Endodermal cell (in vitro differentiated cells): Measurements from ENCODE around the gene MIEF1. TPM values are rescaled to one million over a fixed set of nuclear protein-coding genes. Genes with fewer than 3 reads are reported as not detected.

Experiments used
- DNase-seq: peaks from one replicate; pipeline ENCODE4 v3.0.0-alpha.2; 2017
- H3K27ac ChIP-seq: 2 replicates; pipeline ENCODE4 v1.5.1; 2013; ENCODE audit warnings: mild to moderate bottlenecking, low read depth, low read length, moderate library complexity
- H3K27me3 ChIP-seq: 2 replicates; pipeline ENCODE4 v1.6.1; 2013; ENCODE audit warnings: mild to moderate bottlenecking, low read length, moderate library complexity; ENCODE audit not compliant: insufficient read depth, control insufficient read depth, poor library complexity, severe bottlenecking
- H3K36me3 ChIP-seq: 2 replicates; pipeline ENCODE4 v1.7.0; 2013; ENCODE audit warnings: mild to moderate bottlenecking, low read length, moderate library complexity; ENCODE audit not compliant: control insufficient read depth, insufficient read depth
- H3K4me1 ChIP-seq: one replicate; pipeline ENCODE4 v1.7.0; 2013; ENCODE audit warnings: low read length; ENCODE audit not compliant: control insufficient read depth, insufficient read depth
- H3K4me3 ChIP-seq: 2 replicates; pipeline ENCODE4 v1.5.1; 2013; ENCODE audit warnings: mild to moderate bottlenecking, low read length, moderate library complexity
- H3K9ac ChIP-seq: 2 replicates; pipeline ENCODE4 v1.6.1; 2013; ENCODE audit warnings: mild to moderate bottlenecking, low read length, moderate library complexity; ENCODE audit not compliant: poor library complexity, severe bottlenecking; ENCODE audit errors: extremely low read depth
- H3K9me3 ChIP-seq: 2 replicates; pipeline ENCODE4 v1.6.1; 2013; ENCODE audit warnings: mild to moderate bottlenecking, low read length, moderate library complexity; ENCODE audit not compliant: control insufficient read depth
- H3K27ac Mint-ChIP-seq: 2 replicates; pipeline ENCODE4 v1.8.0; 2020; ENCODE audit warnings: mixed read lengths
- H3K27me3 Mint-ChIP-seq: 2 replicates; pipeline ENCODE4 v1.8.0; 2021; ENCODE audit warnings: mild to moderate bottlenecking, mixed read lengths; ENCODE audit not compliant: insufficient read depth
- H3K36me3 Mint-ChIP-seq: 2 replicates; pipeline ENCODE4 v1.8.0; 2020; ENCODE audit warnings: low read depth, mixed read lengths
- H3K4me1 Mint-ChIP-seq: 2 replicates; pipeline ENCODE4 v1.8.0; 2020; ENCODE audit warnings: mixed read lengths
- H3K4me3 Mint-ChIP-seq: 2 replicates; pipeline ENCODE4 v1.8.0; 2020; ENCODE audit warnings: mild to moderate bottlenecking, moderate library complexity, mixed read lengths
- H3K9me3 Mint-ChIP-seq: 2 replicates; pipeline ENCODE4 v1.8.0; 2020; ENCODE audit warnings: mild to moderate bottlenecking, mixed read lengths
- whole genome bisulfite sequencing, 2 experiments: methylation state at CpG; one replicate each; pipeline versions ENCODE4 v1.1.5 to v1.1.7; 2013; ENCODE audit warnings: missing lambda C conversion rate in 2 of 2, mixed read lengths in 1 of 2; ENCODE audit not compliant: insufficient coverage in 1 of 2, insufficient read length in 1 of 2; 5-methylcytosine and 5-hydroxymethylcytosine counted together
- total RNA-seq, 2 donors: library from RNA; stranded (reverse); fragmentation: NEBNext Ultra II Directional in 1 of 2; extraction: Animal tissue kit (Norgen Biotek cat#: 25700) in 1 of 2; gene quantifications; 2 replicates in 1 of 2; 3 replicates in 1 of 2; pipeline ENCODE4 v1.2.1, GENCODE V29; 2021
- TF ChIP-seq, protein P1 (sequence below): fragments of 200-600 bp; sonication (generic); conservative IDR thresholded peaks from 2 replicates; pipeline ENCODE4 v1.5.0; 2021; ENCODE audit warnings: antibody characterized with exemption, mild to moderate bottlenecking

Gene MIEF1
- total RNA-seq, 2 donors from 2014 or later: 36.0 to 43.3 TPM

DNA sequence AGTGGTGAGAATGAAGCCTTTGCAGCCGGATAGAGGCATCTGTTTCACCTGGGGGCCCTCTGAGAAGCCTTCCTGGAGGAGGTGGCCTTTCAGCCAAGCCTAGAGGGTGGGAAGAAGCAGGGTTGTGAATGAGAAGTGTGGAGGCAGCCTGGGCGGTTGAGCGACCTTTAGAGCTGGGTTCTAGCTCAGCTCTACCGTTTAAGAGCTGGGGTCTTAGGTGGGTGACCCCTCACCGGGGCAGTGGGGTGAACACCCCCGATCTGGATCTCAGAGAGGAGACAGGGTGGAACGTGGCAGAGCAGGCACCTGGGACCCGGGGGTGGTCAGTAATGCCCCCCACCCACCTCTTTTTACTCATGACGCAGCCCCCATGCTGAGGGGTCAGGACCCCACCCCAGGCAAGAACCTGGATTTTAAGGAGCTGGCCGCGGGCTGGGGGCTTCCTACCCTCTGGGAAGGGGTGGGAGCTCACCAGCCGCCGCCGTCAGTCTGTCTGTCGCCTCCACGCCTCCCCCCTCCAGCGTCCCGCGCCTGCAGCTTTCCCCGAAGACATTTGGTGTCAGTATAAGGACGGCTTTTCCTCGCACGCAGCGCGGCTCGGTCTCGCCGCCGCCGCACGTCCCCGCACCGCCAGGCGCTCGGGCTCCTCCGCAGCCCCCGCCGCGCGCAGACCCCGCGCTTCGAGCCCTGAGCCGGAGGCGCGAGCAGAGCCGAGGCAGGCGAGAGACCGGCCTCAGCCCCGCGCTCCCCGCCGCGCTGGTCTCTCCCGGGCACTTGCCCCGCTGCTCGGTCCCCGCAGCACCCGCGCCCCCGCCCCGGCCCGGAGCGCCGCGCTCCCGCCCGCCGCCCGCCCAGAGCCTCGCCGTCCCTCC, 55.1 kb downstream of the MIEF1 start:
- no peak overlapping the region for H3K27ac Mint-ChIP-seq
- peak overlapping the region; percentile 49 for H3K4me3 Mint-ChIP-seq
- H3K27ac ChIP-seq: no peak overlapping the region
- no peak overlapping the region for H3K9ac ChIP-seq
- TF ChIP-seq, protein P1, sequence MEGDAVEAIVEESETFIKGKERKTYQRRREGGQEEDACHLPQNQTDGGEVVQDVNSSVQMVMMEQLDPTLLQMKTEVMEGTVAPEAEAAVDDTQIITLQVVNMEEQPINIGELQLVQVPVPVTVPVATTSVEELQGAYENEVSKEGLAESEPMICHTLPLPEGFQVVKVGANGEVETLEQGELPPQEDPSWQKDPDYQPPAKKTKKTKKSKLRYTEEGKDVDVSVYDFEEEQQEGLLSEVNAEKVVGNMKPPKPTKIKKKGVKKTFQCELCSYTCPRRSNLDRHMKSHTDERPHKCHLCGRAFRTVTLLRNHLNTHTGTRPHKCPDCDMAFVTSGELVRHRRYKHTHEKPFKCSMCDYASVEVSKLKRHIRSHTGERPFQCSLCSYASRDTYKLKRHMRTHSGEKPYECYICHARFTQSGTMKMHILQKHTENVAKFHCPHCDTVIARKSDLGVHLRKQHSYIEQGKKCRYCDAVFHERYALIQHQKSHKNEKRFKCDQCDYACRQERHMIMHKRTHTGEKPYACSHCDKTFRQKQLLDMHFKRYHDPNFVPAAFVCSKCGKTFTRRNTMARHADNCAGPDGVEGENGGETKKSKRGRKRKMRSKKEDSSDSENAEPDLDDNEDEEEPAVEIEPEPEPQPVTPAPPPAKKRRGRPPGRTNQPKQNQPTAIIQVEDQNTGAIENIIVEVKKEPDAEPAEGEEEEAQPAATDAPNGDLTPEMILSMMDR: no peak
- H3K4me1 ChIP-seq: peaks cover 3% of the 10 kb centered on the region
- peaks cover 47% of the 10 kb centered on the region for H3K27me3 ChIP-seq
- no peaks in the 10 kb centered on the region for H3K36me3 ChIP-seq
- H3K36me3 Mint-ChIP-seq: no peaks in the 10 kb centered on the region
- peaks cover 19% of the 10 kb centered on the region for H3K4me1 Mint-ChIP-seq
- peak overlapping the region; percentile 56 for H3K4me3 ChIP-seq
- peaks cover 60% of the 10 kb centered on the region for H3K27me3 Mint-ChIP-seq
- no peaks in the 10 kb centered on the region for H3K9me3 ChIP-seq
- peak; percentile 66 for DNase-seq
- 8 to 59% methylated on average over 6 to 72 of the region's 72 CpGs for WGBS, 2 experiments
- no peaks in the 10 kb centered on the region for H3K9me3 Mint-ChIP-seq

DNA sequence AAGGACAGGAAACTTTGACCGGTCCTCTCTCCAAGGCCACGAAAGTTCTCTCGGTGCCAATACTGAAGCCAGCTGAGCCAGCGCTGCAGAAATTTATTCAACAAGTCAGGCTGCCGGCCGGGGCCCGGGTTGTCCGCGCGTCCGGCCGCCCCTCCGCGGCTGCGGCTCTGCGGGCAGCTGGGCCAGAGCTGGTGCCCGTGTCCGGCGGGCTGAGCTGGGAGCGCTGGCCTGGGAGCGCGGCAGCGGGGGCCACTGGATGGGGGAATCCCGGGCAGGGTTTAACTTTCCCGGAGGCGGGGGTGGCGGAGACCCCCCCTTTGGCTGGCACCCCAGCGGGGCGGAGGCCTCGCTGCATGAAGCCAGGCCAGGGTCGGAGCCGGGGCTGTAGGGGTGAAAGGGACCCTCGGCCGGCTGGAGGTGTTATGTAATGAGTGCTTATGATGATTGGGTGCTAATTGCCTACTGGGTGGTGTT, 56.2 kb downstream of the MIEF1 start:
- peak; percentile 73 for DNase-seq
- no peaks in the 10 kb centered on the region for H3K9me3 ChIP-seq
- H3K27ac ChIP-seq: no peak overlapping the region
- Mint-ChIP-seq H3K4me1 (peaks cover 19% of the 10 kb centered on the region), H3K9me3 (no peaks in the 10 kb centered on the region), H3K27me3 (peaks cover 53% of the 10 kb centered on the region), H3K27ac (no peak overlapping the region), H3K4me3 (peak overlapping the region; percentile 53), H3K36me3 (no peaks in the 10 kb centered on the region)
- H3K27me3 ChIP-seq: peaks cover 51% of the 10 kb centered on the region
- TF ChIP-seq, protein P1: no peak
- no peaks in the 10 kb centered on the region for H3K36me3 ChIP-seq
- peaks cover 3% of the 10 kb centered on the region for H3K4me1 ChIP-seq
- 11 to 17% methylated on average over 3 to 34 of the region's 34 CpGs for WGBS, 2 experiments
- no peak overlapping the region for H3K9ac ChIP-seq
- H3K4me3 ChIP-seq: peak overlapping the region; percentile 58

DNA sequence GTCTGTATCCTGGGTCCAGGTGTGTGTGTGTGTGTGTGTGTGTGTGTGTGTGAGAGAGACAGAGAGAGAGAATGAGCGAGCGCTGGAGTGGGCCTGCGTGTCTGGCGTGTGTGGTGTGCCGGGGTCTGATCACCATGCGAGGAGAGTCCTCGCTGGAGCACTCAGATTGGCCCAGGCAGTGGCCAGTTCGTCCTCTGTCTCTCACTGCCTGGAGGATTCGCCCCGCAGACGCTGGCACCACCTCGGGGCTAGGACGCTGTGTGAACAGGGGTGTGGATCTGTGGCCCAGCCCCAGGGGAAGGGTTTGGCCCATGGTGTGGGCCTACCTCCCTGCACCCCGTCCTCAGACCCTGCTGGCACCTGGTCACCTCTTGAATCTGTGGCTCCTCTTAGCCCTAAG, 56.9 kb downstream of the MIEF1 start:
- no peak overlapping the region for H3K27ac Mint-ChIP-seq
- H3K27ac ChIP-seq: no peak overlapping the region
- H3K4me3 Mint-ChIP-seq: peak overlapping the region; percentile 53
- H3K9me3 Mint-ChIP-seq: no peaks in the 10 kb centered on the region
- H3K9ac ChIP-seq: no peak overlapping the region
- no peaks in the 10 kb centered on the region for H3K9me3 ChIP-seq
- peaks cover 3% of the 10 kb centered on the region for H3K4me1 ChIP-seq
- no peaks in the 10 kb centered on the region for H3K36me3 Mint-ChIP-seq
- TF ChIP-seq, protein P1: no peak
- peaks cover 18% of the 10 kb centered on the region for H3K4me1 Mint-ChIP-seq
- H3K4me3 ChIP-seq: peak overlapping the region; percentile 58
- no peaks in the 10 kb centered on the region for H3K36me3 ChIP-seq
- peaks cover 53% of the 10 kb centered on the region for H3K27me3 Mint-ChIP-seq
- 87 to 89% methylated on average over 8 to 14 of the region's 14 CpGs for WGBS, 2 experiments
- peaks cover 51% of the 10 kb centered on the region for H3K27me3 ChIP-seq
- DNase-seq: no peak
